Measurements from ENCODE around the gene PARPBP. TPM values are rescaled to one million over a fixed set of nuclear protein-coding genes. Genes with fewer than 3 reads are reported as not detected.

The PARPBP gene
- total RNA-seq, 2 experiments from 2014 or later = 26.1 to 26.2 TPM

- intact Hi-C loops (cut with micrococcal nuclease) = no loop called here
- Mint-ChIP-seq H3K9me3 (no peaks in the 10 kb centered on the region), H3K27me3 (no peaks in the 10 kb centered on the region), H3K4me1 (ENCODE audit: low read depth) (peaks cover 1% of the 10 kb centered on the region), H3K4me3 (no peak overlapping the region), H3K36me3 (ENCODE audit: low read depth) (peaks cover 29% of the 10 kb centered on the region), H3K27ac (no peak overlapping the region)
- CTCF ChIA-PET = interaction anchor here (0.5 to 1.2 kb wide), 2 partner anchors 22 to 367 kb away, joined by 3 read pairs; no protein-coding TSS in a partner anchor
- POLR2A ChIA-PET = no interaction called here
- ATAC-seq (peak; percentile 68), DNase-seq (no peak)
- TF ChIP-seq CTCF (IDR thresholded peaks at IDR 0.05) = peak; percentile 36
These were observed 24.2 kb upstream of the PARPBP start for GRCh38 chr12:102095677-102096263.

- H3K9me3 Mint-ChIP-seq = no peaks in the 10 kb centered on the region
- no peak for DNase-seq
- ChIA-PET CTCF (no interaction called here), POLR2A (no interaction called here)
- peaks cover 1% of the 10 kb centered on the region for H3K4me1 Mint-ChIP-seq (ENCODE audit: low read depth)
- H3K4me3 Mint-ChIP-seq = no peak overlapping the region
- H3K27ac Mint-ChIP-seq = no peak overlapping the region
- intact Hi-C loops (cut with micrococcal nuclease) = no loop called here
- no peaks in the 10 kb centered on the region for H3K27me3 Mint-ChIP-seq
- peaks cover 29% of the 10 kb centered on the region for H3K36me3 Mint-ChIP-seq (ENCODE audit: low read depth)
- ATAC-seq = no peak
- no peak for TF ChIP-seq CTCF (IDR thresholded peaks at IDR 0.05)
These were observed 23.1 kb upstream of the PARPBP start for GRCh38 chr12:102096855-102097254.

GRCh38 chr12:102106905-102107304 lies 13.1 kb upstream of the PARPBP start:
- no peak for TF ChIP-seq CTCF (IDR thresholded peaks at IDR 0.05)
- Mint-ChIP-seq H3K27me3 (no peaks in the 10 kb centered on the region), H3K36me3 (ENCODE audit: low read depth) (peaks cover 69% of the 10 kb centered on the region), H3K4me3 (no peak overlapping the region), H3K4me1 (ENCODE audit: low read depth) (peaks cover 8% of the 10 kb centered on the region), H3K9me3 (peaks cover 7% of the 10 kb centered on the region), H3K27ac (no peak overlapping the region)
- no peak for DNase-seq
- no peak for ATAC-seq
- POLR2A ChIA-PET = no interaction called here
- CTCF ChIA-PET = no interaction called here
- intact Hi-C loops (cut with micrococcal nuclease) = no loop called here

GRCh38 chr12:102107970-102108369 lies 12.0 kb upstream of the PARPBP start:
- H3K27me3 Mint-ChIP-seq = no peaks in the 10 kb centered on the region
- ChIA-PET CTCF (interaction anchor here (1.0 kb wide), 1 partner anchor 62 kb away, joined by 3 read pairs; no protein-coding TSS in a partner anchor), POLR2A (no interaction called here)
- H3K4me1 Mint-ChIP-seq (ENCODE audit: low read depth) = peaks cover 8% of the 10 kb centered on the region
- ATAC-seq (no peak), DNase-seq (no peak)
- H3K27ac Mint-ChIP-seq = peak overlapping the region; percentile 15
- peaks cover 7% of the 10 kb centered on the region for H3K9me3 Mint-ChIP-seq
- H3K36me3 Mint-ChIP-seq (ENCODE audit: low read depth) = peaks cover 63% of the 10 kb centered on the region
- intact Hi-C loops (cut with micrococcal nuclease) = no loop called here
- TF ChIP-seq CTCF (IDR thresholded peaks at IDR 0.05) = no peak
- H3K4me3 Mint-ChIP-seq = no peak overlapping the region

GRCh38 chr12:102110782-102111181 lies 9.2 kb upstream of the PARPBP start:
- ChIA-PET CTCF (interaction anchor here (1.4 kb wide), 1 partner anchor 9 kb away, joined by 3 read pairs; the partner anchor contains the start of genes NUP37 and PARPBP), POLR2A (no interaction called here)
- Mint-ChIP-seq H3K9me3 (peaks cover 7% of the 10 kb centered on the region), H3K27ac (no peak overlapping the region), H3K36me3 (ENCODE audit: low read depth) (peaks cover 52% of the 10 kb centered on the region), H3K4me3 (no peak overlapping the region), H3K27me3 (no peaks in the 10 kb centered on the region), H3K4me1 (ENCODE audit: low read depth) (peaks cover 11% of the 10 kb centered on the region)
- intact Hi-C loops (cut with micrococcal nuclease) = no loop called here
- ATAC-seq (no peak), DNase-seq (no peak)
- TF ChIP-seq CTCF (IDR thresholded peaks at IDR 0.05) = no peak
